A549 treated with Hydrocortisone at 1 μM for 4 hours (cell line): ENCODE measurements around the gene CKAP5. TPM values are rescaled to one million over a fixed set of nuclear protein-coding genes. Genes with fewer than 3 reads are reported as not detected.

Experiments used
- total RNA-seq: library from RNA; stranded (reverse); fragments of 200-300 nt; extraction: Qiagen RNA extraction; gene quantifications from 5 replicates; pipeline ENCODE4 v1.2.3, GENCODE V29; 2022

The CKAP5 gene
- 57.8 to 91.6 TPM (median 64.9 TPM) in 5 replicates for total RNA-seq

GRCh38 chr11:46845740-46846509 is at the start of gene CKAP5:
TSS of gene CKAP5 (minus strand) at chr11:46846280. CDS start at chr11:46821231, 25,049 bp downstream.

GRCh38 chr11:46719048-46719542 is 127.0 kb downstream of the CKAP5 start, which contains the start of gene F2:
TSS of gene F2 (plus strand) at chr11:46719213. CDS start at chr11:46719236, 23 bp downstream.

GRCh38 chr11:46700241-46701077 is 145.6 kb downstream of the CKAP5 start, which contains the start of the genes ARHGAP1 and ZNF408:
TSS of gene ARHGAP1 (minus strand) at chr11:46700619. CDS start at chr11:46696107, 4,512 bp downstream.
TSS of gene ZNF408 (plus strand) at chr11:46701031. CDS start at chr11:46701048, 17 bp downstream.

Other genes starting within 250 kb of the CKAP5 start
- 5.2 to 7.7 TPM (median 5.8 TPM) in 5 replicates for gene HARBI1, start 229.1 kb downstream of the CKAP5 start, total RNA-seq
- gene ATG13, start 228.7 kb downstream of the CKAP5 start, total RNA-seq = 48.4 to 58.5 TPM (median 52.2 TPM) in 5 replicates
- 56.9 to 73.8 TPM (median 60.2 TPM) in 5 replicates for gene ARHGAP1, start 145.7 kb downstream of the CKAP5 start, total RNA-seq
- gene ZNF408, start 145.2 kb downstream of the CKAP5 start, total RNA-seq = 17.0 to 22.2 TPM (median 19.6 TPM) in 5 replicates
- 1.7 to 3.3 TPM (median 2.3 TPM) in 5 replicates for gene F2, start 127.1 kb downstream of the CKAP5 start, total RNA-seq
- 6.9 to 10.2 TPM (median 7.1 TPM) in 5 replicates for gene LRP4, start 72.3 kb upstream of the CKAP5 start, total RNA-seq
- gene CSTPP1, start 90.5 kb upstream of the CKAP5 start, total RNA-seq = 27.9 to 34.8 TPM (median 30.6 TPM) in 5 replicates